Activated CD8-positive, alpha-beta memory T cell treated with anti-CD3 and anti-CD28 coated beads for 24 hours (primary cell): ENCODE results near the gene PIGU.
"Not testable (repeated sequence)": the region's sequence is repeated elsewhere in the genome, so short reads cannot be mapped to it uniquely, and the experiment has no call there.

Source experiments
- DNase-seq: peaks from one replicate; pipeline ENCODE4 v3.0.0-alpha.2; 2020

Gene PIGU

GRCh38 chr20:34706912-34707784 is 30.3 kb upstream of the PIGU start:
- DNase-seq: no peak

GRCh38 chr20:34706302-34706875 is 29.5 kb upstream of the PIGU start:
- DNase-seq: no peak

GRCh38 chr20:34705397-34706301 is 28.8 kb upstream of the PIGU start:
- DNase-seq: no peak

- DNase-seq: no peak
Measured at GRCh38 chr20:34705008-34705396, 28.1 kb upstream of the PIGU start.

GRCh38 chr20:34704177-34705007 is 27.5 kb upstream of the PIGU start, which contains the start of gene TP53INP2:
TP53INP2 (plus strand) TSS chr20:34704344; CDS start chr20:34708740, 4,396 bp downstream.
- peak; percentile 89 for DNase-seq

GRCh38 chr20:34703424-34704176 is 26.7 kb upstream of the PIGU start:
- peak; percentile 74 for DNase-seq

- DNase-seq: no peak
Measured at GRCh38 chr20:34703061-34703423, 26.1 kb upstream of the PIGU start.

- no peak for DNase-seq
Measured at GRCh38 chr20:34701405-34702085, 24.7 kb upstream of the PIGU start.

- no peak for DNase-seq
Measured at GRCh38 chr20:34693414-34693813, 16.5 kb upstream of the PIGU start.

GRCh38 chr20:34691838-34692237 is 14.9 kb upstream of the PIGU start:
- no peak for DNase-seq

GRCh38 chr20:34689486-34689885 is 12.6 kb upstream of the PIGU start:
- no peak for DNase-seq

- no peak for DNase-seq
Measured at GRCh38 chr20:34683667-34684066, 6.8 kb upstream of the PIGU start.

GRCh38 chr20:34680586-34681175 is 3.8 kb upstream of the PIGU start:
- no peak for DNase-seq

- no peak for DNase-seq
Measured at GRCh38 chr20:34675993-34676641, 775 bp downstream of the PIGU start.

- no peak for DNase-seq
Measured at GRCh38 chr20:34675561-34675960, 1.3 kb downstream of the PIGU start.

- DNase-seq: no peak
Measured at GRCh38 chr20:34673412-34673811, 3.5 kb downstream of the PIGU start.

GRCh38 chr20:34669094-34669493 is 7.8 kb downstream of the PIGU start:
- no peak for DNase-seq

- DNase-seq: not testable (repeated sequence)
Measured at GRCh38 chr20:34664751-34665150, 12.1 kb downstream of the PIGU start.

- no peak for DNase-seq
Measured at GRCh38 chr20:34663213-34663943, 13.5 kb downstream of the PIGU start.
